Activated CD4-positive, alpha-beta T cell treated with anti-CD3 and anti-CD28 coated beads for 48 hours (primary cell): Measurements from ENCODE around the gene ARHGAP24.

ENCODE experiments used
- DNase-seq: peaks from one replicate; pipeline ENCODE4 v3.0.0-alpha.2; 2020

ARHGAP24 gene

DNA sequence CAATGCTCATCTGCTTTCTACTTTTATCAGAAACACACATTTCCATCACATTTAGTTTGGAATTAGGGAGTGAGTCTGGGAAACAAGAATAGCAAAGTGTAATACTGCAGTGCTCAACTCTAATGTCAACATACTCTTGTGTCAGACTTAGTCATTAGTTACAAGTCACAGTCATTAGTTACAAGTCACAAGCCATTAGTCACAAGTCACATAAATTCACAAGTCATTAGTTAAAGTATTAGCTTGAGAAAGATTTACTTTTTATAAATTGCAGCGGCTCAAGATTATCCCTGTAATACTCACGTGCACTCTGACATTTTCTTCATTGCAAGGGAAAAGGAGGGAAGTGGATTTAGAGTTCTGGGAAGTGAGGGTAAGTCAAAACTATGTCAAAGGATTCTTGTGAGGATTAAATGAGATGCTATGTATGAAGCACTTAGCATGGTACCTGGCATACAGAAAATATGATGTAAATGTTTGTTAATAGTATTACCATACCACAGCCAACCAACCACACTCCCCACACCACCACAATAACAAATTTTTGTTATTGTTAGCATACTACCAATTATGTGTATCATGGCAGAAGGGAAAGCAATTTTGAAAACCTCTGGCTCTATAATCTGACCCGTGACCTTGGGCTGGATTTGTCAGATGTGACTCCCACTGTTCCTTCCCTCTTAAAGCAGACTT, 116.6 kb downstream of the ARHGAP24 start:
- DNase-seq = no peak

GRCh38 chr4:85595098-85595775, 120.3 kb downstream of the ARHGAP24 start:
- DNase-seq = no peak

GRCh38 chr4:85595796-85596559, 121.0 kb downstream of the ARHGAP24 start:
- no peak for DNase-seq

DNA sequence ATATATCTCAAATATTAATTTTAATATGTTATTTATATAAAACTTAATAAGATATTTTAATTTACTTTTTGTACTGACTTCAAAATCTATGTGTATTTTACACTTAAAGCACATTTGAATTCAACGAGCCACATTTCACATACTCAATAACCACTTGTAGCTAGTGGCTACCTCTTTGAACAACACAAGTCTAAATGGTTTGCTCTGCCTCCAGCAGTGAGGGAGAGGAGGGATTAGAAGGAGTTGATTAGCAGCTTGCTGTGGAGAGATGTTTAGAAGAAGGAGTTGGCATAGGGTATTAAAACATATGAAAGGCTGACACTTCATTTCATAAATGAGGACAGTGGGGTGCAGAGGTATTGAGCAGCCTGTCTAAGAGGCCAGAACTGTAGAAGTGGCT, 124.0 kb downstream of the ARHGAP24 start:
- DNase-seq = no peak

DNA sequence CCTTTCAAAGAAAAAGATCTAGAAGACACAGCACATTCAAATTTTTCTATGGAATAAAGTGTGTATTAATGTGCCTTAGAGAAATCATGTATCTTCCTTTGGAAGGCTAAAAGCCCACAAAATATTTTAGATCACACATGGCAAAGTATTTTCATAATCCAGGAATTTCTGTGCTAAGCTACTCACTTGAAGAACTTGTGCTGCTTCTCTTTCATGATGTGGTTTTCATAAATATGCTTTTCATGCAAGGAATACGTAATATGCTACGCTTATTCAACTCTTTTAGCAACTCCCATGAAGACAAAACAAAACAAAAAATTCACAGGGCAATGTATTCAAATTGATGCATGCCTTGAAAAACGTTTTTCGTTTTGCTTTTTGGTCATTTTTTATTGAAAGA, 125.6 kb downstream of the ARHGAP24 start:
- DNase-seq = no peak

DNA sequence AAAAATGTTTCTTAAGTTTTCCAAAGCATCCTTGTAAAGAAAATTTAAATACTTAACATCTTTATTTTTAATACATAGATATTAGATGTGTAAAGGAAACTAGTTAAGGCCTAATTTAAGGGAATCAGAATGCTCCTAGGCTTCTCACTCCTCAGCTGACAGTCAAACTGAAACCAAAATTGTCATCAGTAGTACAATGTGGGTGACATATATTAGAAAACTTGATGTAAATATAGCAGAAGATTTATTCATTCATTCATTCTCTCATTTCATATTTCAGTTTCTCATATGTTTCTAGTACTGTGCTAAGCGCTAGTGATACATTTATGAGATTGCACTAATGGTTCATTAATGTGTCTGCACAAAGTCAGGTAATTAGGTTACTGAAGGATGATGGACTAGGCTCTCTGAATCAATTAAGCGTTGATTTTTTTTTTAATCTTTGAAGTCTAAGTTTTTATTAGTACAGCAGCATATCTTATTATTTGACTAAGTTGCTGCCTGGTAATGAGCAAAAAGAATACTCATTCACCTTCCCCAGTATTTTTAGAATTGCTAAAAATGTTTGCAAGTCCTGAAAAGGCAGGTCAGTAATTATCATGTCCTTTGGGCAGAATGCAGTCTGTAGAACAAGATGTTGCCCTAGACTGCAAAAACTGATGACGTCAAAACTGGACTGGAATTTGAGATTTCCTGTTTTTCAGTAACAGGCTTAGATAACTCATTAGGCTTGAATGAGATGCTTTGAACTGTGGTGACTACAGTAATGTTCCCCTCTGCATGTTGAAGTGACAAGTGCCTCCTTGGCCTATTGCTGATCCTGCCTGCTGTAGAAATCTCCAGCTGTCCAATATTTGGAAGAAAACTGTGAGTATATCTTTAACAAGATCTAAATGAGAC, 128.7 kb downstream of the ARHGAP24 start:
- DNase-seq = no peak

- DNase-seq = no peak
These were observed 131.6 kb downstream of the ARHGAP24 start for GRCh38 chr4:85606505-85606904.

DNA sequence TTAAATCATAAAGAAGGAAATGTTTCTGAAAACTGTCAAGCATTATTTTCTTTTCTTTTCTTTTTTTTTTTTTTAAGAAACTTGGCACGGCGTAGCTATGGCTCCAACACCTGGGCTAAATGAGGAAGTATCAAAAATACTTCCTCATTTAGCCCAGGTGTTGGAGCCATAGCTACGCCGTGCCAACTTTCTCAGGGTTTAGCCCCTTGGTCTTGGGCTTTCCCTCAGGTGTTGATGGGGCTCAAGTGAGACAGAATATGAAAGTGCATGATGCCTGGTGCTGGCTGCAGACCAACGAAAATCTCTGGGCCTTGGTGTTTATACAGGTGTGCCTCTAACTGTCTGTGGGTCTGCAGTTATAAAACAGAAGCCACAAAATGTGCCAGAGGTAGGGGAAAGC, 132.7 kb downstream of the ARHGAP24 start:
- DNase-seq = no peak

GRCh38 chr4:85610450-85610849, 135.5 kb downstream of the ARHGAP24 start:
- DNase-seq = peak; percentile 6

- no peak for DNase-seq
These were observed 136.7 kb downstream of the ARHGAP24 start for GRCh38 chr4:85611661-85612060.

GRCh38 chr4:85613901-85614300, 139.0 kb downstream of the ARHGAP24 start:
- DNase-seq = no peak

DNA sequence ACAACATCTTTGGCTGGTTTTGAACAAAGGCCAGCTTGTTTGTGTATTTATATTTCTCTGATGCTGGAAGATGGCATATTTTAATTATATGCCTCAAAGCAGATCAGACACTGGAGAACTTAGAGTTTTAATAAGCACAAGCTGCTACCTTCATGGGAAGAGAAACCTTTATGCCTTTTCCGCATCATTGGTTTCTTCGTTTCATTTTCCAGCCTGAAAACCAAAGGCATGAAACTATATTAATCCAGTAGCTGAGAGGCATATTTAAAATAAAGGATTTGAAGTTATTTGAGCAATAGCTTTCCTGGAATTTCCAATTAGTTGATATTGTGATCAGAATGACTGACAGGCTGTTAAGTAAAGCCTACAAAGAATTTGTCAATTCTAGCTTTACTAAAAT, 141.0 kb downstream of the ARHGAP24 start:
- DNase-seq = no peak

GRCh38 chr4:85617202-85617601, 142.3 kb downstream of the ARHGAP24 start:
- no peak for DNase-seq

DNA sequence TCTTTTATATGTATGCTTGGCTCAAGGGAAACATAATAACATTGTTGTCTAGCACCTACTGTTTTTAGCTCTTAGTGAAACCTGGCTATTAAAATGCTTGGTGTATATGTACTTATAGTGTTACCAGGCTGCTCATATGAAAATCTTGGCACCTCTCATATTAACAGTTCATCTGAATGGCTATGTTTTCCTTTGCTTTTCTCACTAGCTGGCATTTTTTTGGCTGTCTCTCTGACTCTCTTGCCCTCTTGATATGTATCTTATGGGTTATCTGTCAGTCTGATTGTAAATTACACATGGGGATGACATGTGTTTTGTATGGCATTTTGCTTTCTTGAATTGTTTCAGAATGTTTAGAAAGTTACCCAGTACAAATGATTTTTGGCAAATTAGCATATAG, 158.0 kb downstream of the ARHGAP24 start:
- DNase-seq = no peak

- DNase-seq = no peak
These were observed 162.8 kb downstream of the ARHGAP24 start for GRCh38 chr4:85637778-85638177.

GRCh38 chr4:85639946-85640345, 165.0 kb downstream of the ARHGAP24 start:
- no peak for DNase-seq

GRCh38 chr4:85642356-85643100, 167.6 kb downstream of the ARHGAP24 start:
- DNase-seq = no peak

DNA sequence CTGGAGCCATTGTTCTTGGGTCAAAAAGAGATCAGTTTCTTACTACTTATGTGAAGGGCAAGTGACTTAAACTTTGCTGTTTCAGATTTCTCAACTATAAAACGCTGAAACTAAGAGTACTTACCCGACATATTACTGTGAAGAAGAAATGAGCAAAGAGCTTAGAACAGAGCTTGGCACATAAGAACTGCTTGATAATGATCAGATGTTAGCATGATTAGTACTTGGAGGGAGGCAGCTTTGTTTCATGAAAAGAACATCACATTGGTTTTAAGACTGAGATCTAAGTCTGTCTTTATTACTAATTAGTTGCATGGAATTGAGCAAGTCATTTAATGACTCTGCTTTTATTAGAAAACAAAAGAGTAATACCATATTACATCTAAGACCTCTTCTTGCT, 169.1 kb downstream of the ARHGAP24 start:
- DNase-seq = no peak

DNA sequence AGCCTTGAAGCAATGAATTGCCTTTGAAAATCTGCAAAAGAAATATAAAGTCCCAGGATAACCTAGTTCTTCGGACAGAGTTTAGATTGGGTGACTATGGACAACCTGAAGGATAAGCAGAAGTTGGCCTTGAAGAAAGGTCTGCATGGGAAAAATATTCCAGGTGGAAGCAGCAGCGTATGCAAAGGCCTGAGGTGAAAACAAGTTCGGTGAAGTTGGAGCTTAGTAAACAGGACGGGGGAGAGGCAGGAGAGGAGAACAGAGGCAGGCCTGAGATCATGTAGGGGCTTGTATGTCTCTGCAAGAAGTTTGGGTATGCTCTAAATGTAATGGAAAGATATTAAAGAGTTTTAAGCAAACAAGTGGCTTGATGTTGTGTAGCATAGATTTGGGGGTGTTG, 176.0 kb downstream of the ARHGAP24 start:
- DNase-seq = no peak

- no peak for DNase-seq
These were observed 182.0 kb downstream of the ARHGAP24 start for GRCh38 chr4:85656759-85657505.

DNA sequence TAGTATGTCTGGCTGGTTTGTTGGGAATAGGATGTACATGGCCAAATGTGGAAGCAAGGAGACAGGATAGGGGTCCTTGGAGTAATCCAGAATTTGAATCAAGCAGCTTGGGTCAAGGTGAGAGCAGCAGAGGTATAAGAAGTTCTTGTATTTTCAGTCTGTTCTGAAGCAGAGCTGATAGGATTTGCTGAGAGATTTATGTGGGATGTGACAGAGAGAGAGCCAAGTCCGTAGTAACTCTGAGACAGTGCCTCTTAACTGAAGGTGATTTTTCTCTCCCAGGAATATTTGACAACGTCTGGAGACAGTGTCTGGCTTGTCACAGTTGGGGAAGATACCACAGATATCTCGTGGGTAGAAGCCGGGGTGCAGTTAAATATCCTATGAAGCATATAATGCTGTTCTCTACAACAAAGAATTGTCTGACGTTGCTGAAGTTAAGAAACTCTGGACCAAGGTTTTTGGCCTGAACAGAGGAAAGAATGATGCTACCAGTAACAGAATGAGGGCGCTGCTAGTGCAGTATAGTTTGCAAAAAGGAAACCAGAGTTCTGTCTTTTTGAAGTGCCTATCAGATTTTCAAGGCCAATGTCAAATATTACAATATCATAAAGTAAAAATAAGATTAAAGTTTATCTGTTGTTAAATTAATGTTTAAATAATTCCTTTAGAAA, 184.0 kb downstream of the ARHGAP24 start:
- no peak for DNase-seq
